ENCODE measurements around the gene CEP112. TPM values are rescaled to one million over a fixed set of nuclear protein-coding genes. Genes with fewer than 3 reads are reported as not detected.

CEP112 gene
- total RNA-seq, 1 donor from 2014 or later: 13.9 TPM

- Mint-ChIP-seq H3K27ac (ENCODE audit: unreplicated experiment) (no peak overlapping the region), H3K4me1 (ENCODE audit: low read depth, unreplicated experiment) (no peaks in the 10 kb centered on the region), H3K4me3 (ENCODE audit: unreplicated experiment) (no peak overlapping the region), H3K9me3 (ENCODE audit: unreplicated experiment) (no peaks in the 10 kb centered on the region), H3K36me3 (ENCODE audit: low read depth, unreplicated experiment) (peaks cover 2% of the 10 kb centered on the region), H3K27me3 (ENCODE audit: low read depth, unreplicated experiment) (no peaks in the 10 kb centered on the region)
- Histone ChIP-seq H3K9ac (ENCODE audit: low read length) (no peak overlapping the region), H3K27ac (ENCODE audit: low read depth, low read length) (no peak overlapping the region), H4K20me1 (ENCODE audit: insufficient read depth, low read length) (no peaks in the 10 kb centered on the region), H3K9me3 (ENCODE audit: insufficient read depth, low read depth, low read length) (no peaks in the 10 kb centered on the region), H3K27me3 (ENCODE audit: insufficient read depth, low read length) (no peaks in the 10 kb centered on the region), H2AFZ (ENCODE audit: low read depth, low read length) (no peak overlapping the region), H3K4me3 (ENCODE audit: insufficient read depth, low read depth, low read length) (no peak overlapping the region), H3K36me3 (ENCODE audit: insufficient read depth, low read length) (no peaks in the 10 kb centered on the region), H3K79me2 (ENCODE audit: insufficient read depth, low read length) (no peaks in the 10 kb centered on the region), H3K4me2 (ENCODE audit: low read length) (no peak overlapping the region), H3K4me1 (ENCODE audit: insufficient read depth, low read length) (no peaks in the 10 kb centered on the region)
- FAIRE-seq: no peak
- DNase-seq (ENCODE audit: low read depth): no peak
- no peak for TF ChIP-seq EZH2 (IDR thresholded peaks at IDR 0.05; ENCODE audit: insufficient read depth, low read length)
- no peak for TF ChIP-seq CTCF (IDR thresholded peaks at IDR 0.05; ENCODE audit: insufficient read depth, low read depth, low read length)
These were observed 293.3 kb downstream of the CEP112 start for GRCh38 chr17:65898651-65899050.

- Mint-ChIP-seq H3K4me1 (ENCODE audit: low read depth, unreplicated experiment) (no peaks in the 10 kb centered on the region), H3K36me3 (ENCODE audit: low read depth, unreplicated experiment) (peaks cover 2% of the 10 kb centered on the region), H3K27ac (ENCODE audit: unreplicated experiment) (no peak overlapping the region), H3K4me3 (ENCODE audit: unreplicated experiment) (no peak overlapping the region), H3K27me3 (ENCODE audit: low read depth, unreplicated experiment) (no peaks in the 10 kb centered on the region), H3K9me3 (ENCODE audit: unreplicated experiment) (no peaks in the 10 kb centered on the region)
- no peaks in the 10 kb centered on the region for H3K27me3 ChIP-seq (ENCODE audit: insufficient read depth, low read length)
- H3K4me1 ChIP-seq (ENCODE audit: insufficient read depth, low read length): no peaks in the 10 kb centered on the region
- H3K4me2 ChIP-seq (ENCODE audit: low read length): no peak overlapping the region
- H3K4me3 ChIP-seq (ENCODE audit: insufficient read depth, low read depth, low read length): no peak overlapping the region
- FAIRE-seq: no peak
- H3K9ac ChIP-seq (ENCODE audit: low read length): no peak overlapping the region
- no peak overlapping the region for H3K27ac ChIP-seq (ENCODE audit: low read depth, low read length)
- H2AFZ ChIP-seq (ENCODE audit: low read depth, low read length): no peak overlapping the region
- no peaks in the 10 kb centered on the region for H3K36me3 ChIP-seq (ENCODE audit: insufficient read depth, low read length)
- H4K20me1 ChIP-seq (ENCODE audit: insufficient read depth, low read length): no peaks in the 10 kb centered on the region
- no peaks in the 10 kb centered on the region for H3K9me3 ChIP-seq (ENCODE audit: insufficient read depth, low read depth, low read length)
- TF ChIP-seq CTCF (IDR thresholded peaks at IDR 0.05; ENCODE audit: insufficient read depth, low read depth, low read length): no peak
- no peak for TF ChIP-seq EZH2 (IDR thresholded peaks at IDR 0.05; ENCODE audit: insufficient read depth, low read length)
- DNase-seq (ENCODE audit: low read depth): no peak
- H3K79me2 ChIP-seq (ENCODE audit: insufficient read depth, low read length): no peaks in the 10 kb centered on the region
These were observed 295.0 kb downstream of the CEP112 start for GRCh38 chr17:65896889-65897288.

- DNase-seq (ENCODE audit: low read depth) (peak; percentile 23), FAIRE-seq (no peak)
- no peak overlapping the region for H2AFZ ChIP-seq (ENCODE audit: low read depth, low read length)
- no peaks in the 10 kb centered on the region for H3K36me3 Mint-ChIP-seq (ENCODE audit: low read depth, unreplicated experiment)
- H3K27me3 ChIP-seq (ENCODE audit: insufficient read depth, low read length): no peaks in the 10 kb centered on the region
- H3K36me3 ChIP-seq (ENCODE audit: insufficient read depth, low read length): no peaks in the 10 kb centered on the region
- H3K4me2 ChIP-seq (ENCODE audit: low read length): no peak overlapping the region
- no peak overlapping the region for H3K27ac Mint-ChIP-seq (ENCODE audit: unreplicated experiment)
- no peaks in the 10 kb centered on the region for H3K4me1 ChIP-seq (ENCODE audit: insufficient read depth, low read length)
- no peak overlapping the region for H3K4me3 Mint-ChIP-seq (ENCODE audit: unreplicated experiment)
- no peak for TF ChIP-seq CTCF (IDR thresholded peaks at IDR 0.05; ENCODE audit: insufficient read depth, low read depth, low read length)
- TF ChIP-seq EZH2 (IDR thresholded peaks at IDR 0.05; ENCODE audit: insufficient read depth, low read length): no peak
- H4K20me1 ChIP-seq (ENCODE audit: insufficient read depth, low read length): no peaks in the 10 kb centered on the region
- no peak overlapping the region for H3K4me3 ChIP-seq (ENCODE audit: insufficient read depth, low read depth, low read length)
- no peak overlapping the region for H3K9ac ChIP-seq (ENCODE audit: low read length)
- H3K27ac ChIP-seq (ENCODE audit: low read depth, low read length): no peak overlapping the region
- no peaks in the 10 kb centered on the region for H3K4me1 Mint-ChIP-seq (ENCODE audit: low read depth, unreplicated experiment)
- no peaks in the 10 kb centered on the region for H3K9me3 Mint-ChIP-seq (ENCODE audit: unreplicated experiment)
- no peaks in the 10 kb centered on the region for H3K9me3 ChIP-seq (ENCODE audit: insufficient read depth, low read depth, low read length)
- H3K27me3 Mint-ChIP-seq (ENCODE audit: low read depth, unreplicated experiment): no peaks in the 10 kb centered on the region
- no peaks in the 10 kb centered on the region for H3K79me2 ChIP-seq (ENCODE audit: insufficient read depth, low read length)
These were observed 296.0 kb downstream of the CEP112 start for GRCh38 chr17:65895969-65896368.

All from astrocyte (in vitro differentiated cells and primary cell).